Measurements from ENCODE around the gene ING3. TPM values are rescaled to one million over a fixed set of nuclear protein-coding genes. Genes with fewer than 3 reads are reported as not detected.

Gene ING3
- total RNA-seq, 4 donors from 2014 or later: 5.8 to 9.9 (median 6.7) TPM

DNA sequence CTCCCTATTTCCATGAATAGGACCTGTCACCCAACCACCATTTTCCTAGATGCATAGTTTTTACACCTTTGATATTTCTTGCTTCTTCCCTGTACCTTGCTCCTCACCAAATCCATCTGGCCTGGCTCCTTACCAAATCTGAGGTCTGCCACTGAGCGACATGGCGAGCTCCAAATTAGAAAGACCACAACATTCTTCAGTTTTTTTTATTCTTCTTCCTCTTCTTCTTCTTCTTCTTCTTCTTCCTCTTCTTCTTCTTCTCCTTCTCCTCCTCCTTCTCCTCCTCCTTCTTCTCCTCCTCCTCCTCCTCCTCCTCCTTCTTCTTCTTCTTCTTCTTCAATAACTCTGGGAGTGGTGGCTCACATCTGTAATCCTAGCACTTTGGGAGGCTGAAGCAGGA lies 45.1 kb downstream of the ING3 start:
- H3K4me3 ChIP-seq: no peak overlapping the region
- intact Hi-C loops (cut with DNase I; ENCODE audit: low total_unique reads) (loop anchor here (10.0 kb wide), 1 partner anchor 199 kb away; no protein-coding TSS in a partner anchor), in situ Hi-C loops (cut with MboI; ENCODE audit: low sequenced_read_pairs in 4 of 4) (loop anchor here in 1 of 4 donors (10.0 kb wide), 1 partner anchor 79 kb away; no protein-coding TSS in a partner anchor)
- H3K27ac ChIP-seq: peak overlapping the region; percentile 91 to 98 (median 94)
- H3K27me3 ChIP-seq: no peaks in the 10 kb centered on the region
- no peak for DNase-seq
- no peaks in the 10 kb centered on the region for H3K9me3 ChIP-seq
- H3K4me1 ChIP-seq: peaks cover 74 to 85% of the 10 kb centered on the region in 2 donors
- no peaks in the 10 kb centered on the region for H3K36me3 ChIP-seq
- no peak for ATAC-seq
- TF ChIP-seq POLR2A (IDR thresholded peaks at IDR 0.05): no peak
- TF ChIP-seq, protein P1, sequence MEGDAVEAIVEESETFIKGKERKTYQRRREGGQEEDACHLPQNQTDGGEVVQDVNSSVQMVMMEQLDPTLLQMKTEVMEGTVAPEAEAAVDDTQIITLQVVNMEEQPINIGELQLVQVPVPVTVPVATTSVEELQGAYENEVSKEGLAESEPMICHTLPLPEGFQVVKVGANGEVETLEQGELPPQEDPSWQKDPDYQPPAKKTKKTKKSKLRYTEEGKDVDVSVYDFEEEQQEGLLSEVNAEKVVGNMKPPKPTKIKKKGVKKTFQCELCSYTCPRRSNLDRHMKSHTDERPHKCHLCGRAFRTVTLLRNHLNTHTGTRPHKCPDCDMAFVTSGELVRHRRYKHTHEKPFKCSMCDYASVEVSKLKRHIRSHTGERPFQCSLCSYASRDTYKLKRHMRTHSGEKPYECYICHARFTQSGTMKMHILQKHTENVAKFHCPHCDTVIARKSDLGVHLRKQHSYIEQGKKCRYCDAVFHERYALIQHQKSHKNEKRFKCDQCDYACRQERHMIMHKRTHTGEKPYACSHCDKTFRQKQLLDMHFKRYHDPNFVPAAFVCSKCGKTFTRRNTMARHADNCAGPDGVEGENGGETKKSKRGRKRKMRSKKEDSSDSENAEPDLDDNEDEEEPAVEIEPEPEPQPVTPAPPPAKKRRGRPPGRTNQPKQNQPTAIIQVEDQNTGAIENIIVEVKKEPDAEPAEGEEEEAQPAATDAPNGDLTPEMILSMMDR (IDR thresholded peaks at IDR 0.05 in 4 of 5, conservative IDR thresholded peaks at IDR 0.05 in 1 of 5): no peak

DNA sequence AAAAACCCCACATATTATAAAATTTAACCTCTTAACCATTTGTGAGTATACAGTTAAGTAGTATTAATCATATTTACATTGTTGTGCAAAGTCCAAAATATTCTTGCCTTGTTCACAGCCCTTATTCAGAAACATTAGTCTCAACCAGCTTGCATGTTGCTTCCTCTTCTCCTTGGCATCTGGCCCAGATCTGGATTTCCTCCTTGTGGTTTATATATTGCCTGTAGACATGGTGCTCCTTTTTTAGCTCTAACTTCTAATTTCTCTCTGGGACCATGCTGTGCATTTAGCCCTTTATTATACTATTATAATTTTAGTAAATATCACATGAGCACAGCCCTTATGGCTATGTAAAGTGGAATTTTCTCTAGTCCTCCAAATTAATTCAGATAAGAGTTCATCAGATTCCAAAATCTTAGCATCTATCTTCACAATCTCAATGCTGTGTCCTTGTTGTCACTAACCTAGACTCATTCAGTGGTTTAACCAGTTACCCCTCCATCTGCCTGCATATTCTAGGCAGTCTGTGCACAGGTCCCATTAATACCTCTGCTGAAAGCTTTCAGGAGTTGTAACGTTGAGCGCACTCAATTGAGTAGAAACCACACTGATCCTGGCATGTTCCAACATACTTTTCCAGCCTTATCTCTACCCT lies 45.9 kb downstream of the ING3 start:
- intact Hi-C loops (cut with DNase I; ENCODE audit: low total_unique reads) (loop anchor here (10.0 kb wide), 1 partner anchor 198 kb away; no protein-coding TSS in a partner anchor), in situ Hi-C loops (cut with MboI; ENCODE audit: low sequenced_read_pairs in 4 of 4) (loop anchor here in 1 of 4 donors (10.0 kb wide), 1 partner anchor 78 kb away; no protein-coding TSS in a partner anchor)
- no peak overlapping the region for H3K4me3 ChIP-seq
- peak; percentile 71 to 72 for DNase-seq
- no peak for TF ChIP-seq POLR2A (IDR thresholded peaks at IDR 0.05)
- TF ChIP-seq, protein P1 (IDR thresholded peaks at IDR 0.05 in 4 of 5, conservative IDR thresholded peaks at IDR 0.05 in 1 of 5): no peak
- peaks cover 82 to 90% of the 10 kb centered on the region in 2 donors for H3K4me1 ChIP-seq
- H3K36me3 ChIP-seq: no peaks in the 10 kb centered on the region
- peak overlapping the region; percentile 91 to 98 (median 94) for H3K27ac ChIP-seq
- no peaks in the 10 kb centered on the region for H3K27me3 ChIP-seq
- no peaks in the 10 kb centered on the region for H3K9me3 ChIP-seq
- no peak for ATAC-seq

DNA sequence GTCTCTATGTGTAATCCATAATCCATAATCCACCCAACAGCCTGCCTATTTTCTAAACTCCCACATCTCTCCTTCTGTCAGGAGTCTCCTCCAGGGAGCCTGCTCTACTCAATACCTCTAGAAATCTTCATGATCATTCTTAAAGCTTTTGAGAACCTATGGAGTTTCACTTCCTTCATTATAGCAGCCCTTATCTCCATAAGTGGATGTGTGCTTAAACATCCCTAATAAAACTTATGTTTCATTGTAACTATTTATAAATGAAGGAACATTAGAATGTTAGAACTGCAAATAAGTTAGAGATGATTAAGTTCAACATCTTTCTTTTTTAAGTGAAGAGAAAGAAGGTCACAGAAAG lies 46.4 kb downstream of the ING3 start:
- Histone ChIP-seq H3K36me3 (no peaks in the 10 kb centered on the region), H3K27ac (peak overlapping the region; percentile 91 to 98 (median 94)), H3K9me3 (no peaks in the 10 kb centered on the region), H3K4me1 (peaks cover 84 to 90% of the 10 kb centered on the region in 2 donors), H3K27me3 (no peaks in the 10 kb centered on the region), H3K4me3 (no peak overlapping the region)
- TF ChIP-seq POLR2A (IDR thresholded peaks at IDR 0.05): no peak
- in situ Hi-C loops (cut with MboI; ENCODE audit: low sequenced_read_pairs in 4 of 4) (loop anchor here in 1 of 4 donors (10.0 kb wide), 1 partner anchor 78 kb away; no protein-coding TSS in a partner anchor), intact Hi-C loops (cut with DNase I; ENCODE audit: low total_unique reads) (loop anchor here (10.0 kb wide), 1 partner anchor 198 kb away; no protein-coding TSS in a partner anchor)
- no peak for DNase-seq
- ATAC-seq: no peak

DNA sequence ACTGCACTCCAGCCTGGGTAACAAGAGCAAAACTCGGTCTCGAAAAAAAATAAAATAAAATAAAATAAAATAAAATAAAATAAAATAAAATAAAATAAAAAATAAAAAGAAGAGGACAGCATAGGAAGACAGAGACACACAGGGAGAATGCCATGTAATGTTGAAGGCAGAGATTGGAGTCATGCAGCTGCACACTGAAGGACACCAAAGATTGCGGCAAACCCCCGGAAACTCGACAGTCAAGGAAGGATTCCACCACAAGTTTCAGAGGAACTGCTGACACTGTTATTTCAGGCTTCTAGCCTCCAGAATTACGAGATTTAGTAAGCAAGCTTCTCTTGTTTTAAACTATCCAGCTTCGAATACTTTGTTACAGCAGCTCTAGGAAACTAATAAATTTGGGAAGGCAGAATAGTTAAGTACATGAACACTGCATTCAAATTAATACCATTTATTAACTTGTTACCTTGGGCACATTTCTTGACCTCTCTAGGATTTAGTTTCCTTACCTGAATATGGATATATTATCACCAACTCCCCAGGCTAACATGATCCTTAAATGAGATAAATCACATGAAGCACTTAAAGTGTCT lies 47.4 kb downstream of the ING3 start:
- TF ChIP-seq, protein P1 (IDR thresholded peaks at IDR 0.05 in 4 of 5, conservative IDR thresholded peaks at IDR 0.05 in 1 of 5): no peak
- intact Hi-C loops (cut with DNase I; ENCODE audit: low total_unique reads) (loop anchor here (10.0 kb wide), 1 partner anchor 197 kb away; no protein-coding TSS in a partner anchor), in situ Hi-C loops (cut with MboI; ENCODE audit: low sequenced_read_pairs in 4 of 4) (loop anchor here in 1 of 4 donors (10.0 kb wide), 1 partner anchor 77 kb away; no protein-coding TSS in a partner anchor)
- ATAC-seq: no peak
- H3K27ac ChIP-seq: peak overlapping the region; percentile 91 to 98 (median 94)
- no peaks in the 10 kb centered on the region for H3K27me3 ChIP-seq
- DNase-seq: no peak
- H3K4me1 ChIP-seq: peaks cover 88 to 89% of the 10 kb centered on the region in 2 donors
- H3K4me3 ChIP-seq: no peak overlapping the region
- H3K9me3 ChIP-seq: no peaks in the 10 kb centered on the region
- H3K36me3 ChIP-seq: no peaks in the 10 kb centered on the region

DNA sequence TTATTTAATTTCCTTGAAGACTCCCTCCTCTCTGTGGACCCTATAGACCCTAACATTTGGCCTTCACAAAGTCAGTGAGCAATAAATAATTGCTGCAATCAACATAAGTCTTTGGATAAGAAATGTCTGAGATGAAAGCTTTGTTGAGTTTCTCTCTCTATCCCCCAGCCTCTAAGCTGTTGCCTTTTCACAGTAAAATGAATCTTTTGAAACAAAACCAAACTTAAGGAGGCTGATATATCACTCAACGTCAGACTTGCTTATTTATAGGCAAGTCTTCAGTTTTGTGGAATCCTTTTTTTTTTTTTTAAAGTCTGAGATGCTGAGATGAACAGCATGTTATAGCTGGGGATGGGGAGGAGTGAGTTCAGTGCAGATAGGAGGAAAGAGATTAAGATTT lies 47.9 kb downstream of the ING3 start:
- Histone ChIP-seq H3K4me1 (peaks cover 89% of the 10 kb centered on the region in 2 donors), H3K27ac (peak overlapping the region; percentile 91 to 98 (median 94))

More for the DNA sequence above, 47.9 kb downstream of the ING3 start:
- Histone ChIP-seq H3K9me3 (no peaks in the 10 kb centered on the region), H3K27me3 (no peaks in the 10 kb centered on the region), H3K36me3 (no peaks in the 10 kb centered on the region), H3K4me3 (no peak overlapping the region)
- DNase-seq (no peak), ATAC-seq (no peak)
- intact Hi-C loops (cut with DNase I; ENCODE audit: low total_unique reads) (loop anchor here (10.0 kb wide), 1 partner anchor 196 kb away; no protein-coding TSS in a partner anchor), in situ Hi-C loops (cut with MboI; ENCODE audit: low sequenced_read_pairs in 4 of 4) (loop anchor here in 1 of 4 donors (10.0 kb wide), 1 partner anchor 76 kb away; no protein-coding TSS in a partner anchor)
- TF ChIP-seq, protein P1 (IDR thresholded peaks at IDR 0.05 in 4 of 5, conservative IDR thresholded peaks at IDR 0.05 in 1 of 5): no peak
- TF ChIP-seq POLR2A (IDR thresholded peaks at IDR 0.05): no peak

Data from gastrocnemius medialis (tissue), 4 donors.